ENCODE results near the gene SLC30A7.

- no peak for TF ChIP-seq CTCF (IDR thresholded peaks at IDR 0.05)
- no peak for TF ChIP-seq POLR2A (IDR thresholded peaks at IDR 0.05)
- no peak for TF ChIP-seq POLR2AphosphoS5 (IDR thresholded peaks at IDR 0.05)
- no peak for TF ChIP-seq EP300 (IDR thresholded peaks at IDR 0.05)
These were observed 64.2 kb downstream of the SLC30A7 start for GRCh38 chr1:100960098-100960497.
